GM23338 (cell line): ENCODE measurements around the gene SYNE1.

Experiments used
- CREB1 ChIP-seq: fragments of 250-450 bp; sonication (Bioruptor Pico); IDR thresholded peaks from 2 replicates; pipeline ENCODE4 v1.5.0; 2020; ENCODE audit warnings: low read depth, mild to moderate bottlenecking, moderate library complexity
- CTCF ChIP-seq, 2 experiments: fragments of 200-600 bp in 1 of 2; sonication (generic) in 1 of 2; conservative IDR thresholded peaks; 2 replicates each; pipeline versions ENCODE4 v1.5.1 to v1.6.1; 2016 to 2017; ENCODE audit warnings: antibody characterized with exemption in 2 of 2, low read depth in 2 of 2, mild to moderate bottlenecking in 2 of 2, moderate library complexity in 1 of 2
- ETS1 ChIP-seq: IDR thresholded peaks from 2 replicates; pipeline ENCODE4 v1.6.1; 2016; ENCODE audit warnings: antibody characterized with exemption
- EZH2 ChIP-seq: fragments of 200-600 bp; sonication (generic); IDR thresholded peaks from one replicate; pipeline ENCODE4 v1.8.0; 2017; ENCODE audit warnings: antibody characterized with exemption, mild to moderate bottlenecking, low read depth; ENCODE audit not compliant: unreplicated experiment
- EZH2phosphoT487 ChIP-seq: fragments of 200-600 bp; sonication (generic); IDR thresholded peaks from one replicate; pipeline ENCODE4 v1.8.1; 2018; ENCODE audit warnings: antibody characterized with exemption; ENCODE audit not compliant: unreplicated experiment
- JUNB ChIP-seq: IDR thresholded peaks from one replicate; pipeline ENCODE4 v1.6.1; 2016; ENCODE audit warnings: antibody characterized with exemption; ENCODE audit not compliant: unreplicated experiment
- POLR2AphosphoS5 ChIP-seq: IDR thresholded peaks from 2 replicates; pipeline ENCODE4 v1.6.1; 2016; ENCODE audit warnings: antibody characterized with exemption, low read depth
- REST ChIP-seq: IDR thresholded peaks from one replicate; pipeline ENCODE4 v1.6.1; 2018; ENCODE audit warnings: antibody characterized with exemption; ENCODE audit not compliant: unreplicated experiment
- STAT1 ChIP-seq: IDR thresholded peaks from one replicate; pipeline ENCODE4 v1.6.1; 2016; ENCODE audit warnings: antibody characterized with exemption; ENCODE audit not compliant: unreplicated experiment
- ZNF331 ChIP-seq: fragments of 250-450 bp; sonication (Bioruptor Pico); IDR thresholded peaks from 2 replicates; pipeline ENCODE4 v1.5.0; 2020; ENCODE audit warnings: low read depth, mild to moderate bottlenecking, moderate library complexity

GRCh38 chr6:152573762-152574161 is 63.4 kb downstream of the SYNE1 start:
- TF ChIP-seq REST: no peak
- no peak for TF ChIP-seq EZH2phosphoT487
- no peak for TF ChIP-seq CTCF (conservative IDR thresholded peaks at IDR 0.05; ENCODE audit: low read depth in 2 of 2)
- TF ChIP-seq POLR2AphosphoS5: no peak
- no peak for TF ChIP-seq EZH2
- no peak for TF ChIP-seq ZNF331 (CRISPR knock-in tag)
- TF ChIP-seq CREB1 (CRISPR knock-in tag): no peak
- TF ChIP-seq ETS1: no peak
- TF ChIP-seq JUNB: no peak
- TF ChIP-seq STAT1: no peak
